GM12878 (cell line): ENCODE data around the gene WFDC12. TPM values are rescaled to one million over a fixed set of nuclear protein-coding genes. Genes with fewer than 3 reads are reported as not detected.

Experiments
- ATAC-seq: fragments of 200-7000 bp; cut with Tn5 transposase; 3 replicates; pipeline ENCODE4 v1.9.1; 2020; ENCODE audit warnings: mild to moderate bottlenecking, moderate library complexity
- Bru-seq: library from RNA; stranded (reverse); fragments of 400-500 nt; gene quantifications from one replicate; lab custom pipeline; 2021; lab: Mats Ljungman, UMichigan
- BruChase-seq, 2 experiments: library from RNA; stranded (reverse); fragments of 400-500 nt; gene quantifications; one replicate each; lab custom pipeline; 2021; lab: Mats Ljungman, UMichigan
- BruUV-seq: library from RNA; stranded (reverse); fragments of 400-500 nt; replicated peaks from 2 replicates; lab custom pipeline; 2021; lab: Mats Ljungman, UMichigan
- CTCF ChIA-PET: fragments of 300-600 bp; sonication (Branson Sonifier 250); formaldehyde crosslinking; extraction: SDS; loops from one replicate; lab custom pipeline; 2021; ENCODE audit warnings: inconsistent platforms; lab: Yijun Ruan, JAX
- POLR2A ChIA-PET: fragments of 350-600 bp; formaldehyde crosslinking; extraction: SDS; loops from one replicate; lab custom pipeline; 2021; ENCODE audit warnings: inconsistent platforms; lab: Charles Lee
- RAD21 ChIA-PET: fragments of 300-600 bp; sonication (Branson Sonifier 250); formaldehyde crosslinking; loops from one replicate; lab custom pipeline; 2023; ENCODE audit warnings: antibody characterized with exemption; ENCODE audit not compliant: unreplicated experiment; lab: Charles Lee
- SMC1A ChIA-PET: fragments of 300-600 bp; sonication (Branson Sonifier 250); formaldehyde crosslinking; loops from one replicate; lab custom pipeline; 2023; ENCODE audit not compliant: unreplicated experiment, uncharacterized antibody; lab: Charles Lee
- DNase-seq: peaks from one replicate; pipeline ENCODE4 v3.0.0-alpha.2; 2011; ENCODE audit warnings: low read depth, low spot score
- FAIRE-seq: peaks from 3 replicates; lab custom pipeline; 2011; peaks lifted over from hg19 to GRCh38; lab: Jason Lieb, UNC
- H2AFZ ChIP-seq: 2 replicates; pipeline ENCODE4 v1.6.0; 2011; ENCODE audit warnings: low read depth, low read length, control low read depth; ENCODE audit not compliant: control insufficient read depth
- H3K27ac ChIP-seq: 2 replicates; pipeline ENCODE4 v1.5.1; 2011; ENCODE audit warnings: control low read depth; ENCODE audit not compliant: control insufficient read depth, insufficient read depth
- H3K27me3 ChIP-seq, 2 experiments: replicated peaks in 1 of 2; 2 replicates each; pipeline versions ENCODE4 v1.6.0 to v1.6.1; 2011; ENCODE audit warnings: low read length in 1 of 2; ENCODE audit not compliant: control insufficient read depth in 2 of 2, insufficient read depth in 2 of 2
- H3K36me3 ChIP-seq, 2 experiments: 2 replicates each; pipeline ENCODE4 v1.5.1; 2011; ENCODE audit warnings: low read length in 1 of 2; ENCODE audit not compliant: control insufficient read depth in 2 of 2, insufficient read depth in 2 of 2
- H3K4me1 ChIP-seq: 2 replicates; pipeline ENCODE4 v1.6.1; 2011; ENCODE audit warnings: mild to moderate bottlenecking, low read length, moderate library complexity, mixed read lengths; ENCODE audit not compliant: control insufficient read depth, insufficient read depth
- H3K4me2 ChIP-seq: 2 replicates; pipeline ENCODE4 v1.6.0; 2011; ENCODE audit warnings: control low read depth; ENCODE audit not compliant: control insufficient read depth, insufficient read depth
- H3K4me3 ChIP-seq: fragments of 200-600 bp; sonication (generic); 2 replicates; pipeline ENCODE4 v1.5.1; 2016
- H3K79me2 ChIP-seq: 2 replicates; pipeline ENCODE4 v1.6.0; 2011; ENCODE audit warnings: low read length; ENCODE audit not compliant: control insufficient read depth, insufficient read depth
- H3K9ac ChIP-seq: 2 replicates; pipeline ENCODE4 v1.8.0; 2011; ENCODE audit warnings: low read length, control low read depth, mixed read lengths; ENCODE audit not compliant: control insufficient read depth, insufficient read depth
- H3K9me3 ChIP-seq: replicated peaks from 3 replicates; pipeline ENCODE4 v1.5.1; 2011; ENCODE audit warnings: mild to moderate bottlenecking, low read length; ENCODE audit not compliant: control insufficient read depth, insufficient read depth
- H4K20me1 ChIP-seq: 2 replicates; pipeline ENCODE4 v1.6.0; 2011; ENCODE audit not compliant: control insufficient read depth, insufficient read depth
- ATF7 ChIP-seq: fragments of 450-650 bp; IDR thresholded peaks from 2 replicates; pipeline ENCODE4 v1.6.1; 2016; ENCODE audit warnings: low read depth, mild to moderate bottlenecking
- BMI1 ChIP-seq: fragments of 450-650 bp; IDR thresholded peaks from 2 replicates; pipeline ENCODE4 v1.6.1; 2016; ENCODE audit warnings: mild to moderate bottlenecking, moderate library complexity, borderline replicate concordance
- EED ChIP-seq: sonication (generic); IDR thresholded peaks from 2 replicates; pipeline ENCODE4 v1.6.1; 2016; ENCODE audit warnings: antibody characterized with exemption, low read depth
- ETV6 ChIP-seq, 2 experiments: fragments of 450-650 bp in 1 of 2; IDR thresholded peaks in 1 of 2; conservative IDR thresholded peaks in 1 of 2; 2 replicates each; pipeline ENCODE4 v1.6.1; 2014; ENCODE audit warnings: antibody characterized with exemption in 1 of 2, borderline replicate concordance in 1 of 2, low read depth in 1 of 2, mild to moderate bottlenecking in 1 of 2, moderate library complexity in 1 of 2
- NBN ChIP-seq: fragments of 450-650 bp; IDR thresholded peaks from 2 replicates; pipeline ENCODE4 v1.6.1; 2016
- SMARCA5 ChIP-seq: fragments of 450-650 bp; IDR thresholded peaks from 2 replicates; pipeline ENCODE4 v1.6.1; 2017; ENCODE audit warnings: mild to moderate bottlenecking
- SREBF2 ChIP-seq: IDR thresholded peaks from 2 replicates; pipeline ENCODE4 v1.6.1; 2012; ENCODE audit warnings: mild to moderate bottlenecking, low read length
- WGBS: methylation state at CpG from one replicate; pipeline ENCODE4 v1.1.6; 2016; ENCODE audit warnings: low lambda C conversion rate; ENCODE audit not compliant: insufficient replicate concordance, insufficient coverage; ENCODE audit errors: missing lambda C conversion rate; 5-methylcytosine and 5-hydroxymethylcytosine counted together
- in situ Hi-C: fragments of 300-500 bp; cut with MboI; formaldehyde crosslinking; loops from 9 replicates; pipeline ENCODE4 v1.14.3; 2018; ENCODE audit warnings: mixed read lengths
- intact Hi-C: fragments of 100-400 bp; cut with micrococcal nuclease; formaldehyde crosslinking; loops from one replicate; pipeline ENCODE4 v1.14.2; 2022; ENCODE audit not compliant: unreplicated experiment
- long read RNA-seq, 2 experiments: library from polyadenylated mRNA; unstranded; transcript quantifications; one replicate each; pipeline ENCODE4 v2.0.0, GENCODE V29; 2019 to 2020
- polyA minus RNA-seq, 3 experiments: library from RNA; depleted of rRNA, polyadenylated mRNA; stranded (reverse); fragments of >200 nt; gene quantifications; 2 replicates each; pipeline ENCODE4 v1.2.3, GENCODE V29; 2011
- polyA plus RNA-seq, 11 experiments: library from polyadenylated mRNA; depleted of rRNA in 4 of 11; unstranded in 6 of 11; stranded (reverse) in 5 of 11; fragments of >200 nt; fragmentation: Nextera tagmentation in 4 of 11; fragmentation: Illumina TruSeq in 1 of 11; extraction: Ambion mirVana in 4 of 11; extraction: Trizol in 1 of 11; gene quantifications; 1 replicate in 1 of 11; 2 replicates in 10 of 11; pipeline versions ENCODE4 v1.2.1 to v1.2.3, GENCODE V29; 2011 to 2016; ENCODE audit warnings: inconsistent platforms in 2 of 11, missing spikeins in 2 of 11, low read depth in 1 of 11
- total RNA-seq, 4 experiments: library from RNA; depleted of rRNA in 3 of 4; stranded (reverse); fragments of >200 nt in 3 of 4; fragmentation: Illumina TruSeq in 1 of 4; extraction: Trizol in 1 of 4; gene quantifications; 2 replicates each; pipeline versions ENCODE4 v1.2.1 to v1.2.3, GENCODE V29; 2013 to 2021
- TF ChIP-seq, protein P1 (sequence below): fragments of 450-650 bp; formaldehyde crosslinking; IDR thresholded peaks from 2 replicates; pipeline ENCODE4 v1.4.0; 2020; ENCODE audit warnings: mild to moderate bottlenecking, moderate library complexity
- TF ChIP-seq, protein P2 (sequence below): IDR thresholded peaks from 2 replicates; pipeline ENCODE4 v1.6.1; 2012; ENCODE audit warnings: low read depth, low read length, improper control_type of control experiment
- TF ChIP-seq, protein P3 (sequence below): fragments of 450-650 bp; IDR thresholded peaks from 2 replicates; pipeline ENCODE4 v1.6.1; 2018; ENCODE audit warnings: mild to moderate bottlenecking, low read depth, moderate library complexity; ENCODE audit not compliant: partially characterized antibody
- TF ChIP-seq, protein P4 (sequence below): fragments of 450-650 bp; IDR thresholded peaks from 2 replicates; pipeline ENCODE4 v1.6.1; 2016; ENCODE audit warnings: mild to moderate bottlenecking

Gene WFDC12, protein sequence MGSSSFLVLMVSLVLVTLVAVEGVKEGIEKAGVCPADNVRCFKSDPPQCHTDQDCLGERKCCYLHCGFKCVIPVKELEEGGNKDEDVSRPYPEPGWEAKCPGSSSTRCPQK
- not detected in 2 replicates for total RNA-seq (2013; cell fraction: nucleolus; rRNA removed)
- not detected in 2 replicates for total RNA-seq (2014; rRNA removed)
- total RNA-seq (2014; rRNA removed; fragmentation: Illumina TruSeq; extraction: Trizol) = not detected in 2 replicates
- total RNA-seq (2021) = not detected in 2 replicates
- not detected for polyA plus RNA-seq (2011; ENCODE audit: low read depth)
- polyA plus RNA-seq (2011; rRNA removed) = not detected in 2 replicates
- not detected in 2 replicates for polyA plus RNA-seq (2011; cell fraction: cytosol; rRNA removed)
- polyA plus RNA-seq (2011; cell fraction: nucleus; rRNA removed) = not detected in 2 replicates
- polyA plus RNA-seq (2012) = not detected in 2 replicates
- not detected in 2 replicates for polyA plus RNA-seq (2014; fragmentation: Illumina TruSeq; extraction: Trizol)
- not detected for polyA plus RNA-seq (2014; fragmentation: Nextera tagmentation; extraction: Ambion mirVana)
- not detected in 2 replicates for polyA plus RNA-seq (2014; rRNA removed)
- polyA plus RNA-seq (2016; fragmentation: Nextera tagmentation; extraction: Ambion mirVana) = not detected
- not detected in 2 replicates for polyA minus RNA-seq (2011; rRNA and poly(A)+ RNA removed)
- not detected in 2 replicates for polyA minus RNA-seq (2011; cell fraction: cytosol; rRNA and poly(A)+ RNA removed)
- not detected in 2 replicates for polyA minus RNA-seq (2011; cell fraction: nucleus; rRNA and poly(A)+ RNA removed)
- Bru-seq, nascent RNA = percentile 24 among the genes with signal in this experiment
- not detected for BruChase-seq, experiment 1, labeled RNA remaining after a 6-hour chase
- BruChase-seq, experiment 2, labeled RNA remaining after a 2-hour chase = not detected
- long read RNA-seq, experiment 1 = 0 reads
- long read RNA-seq, experiment 2 = 0 reads

DNA sequence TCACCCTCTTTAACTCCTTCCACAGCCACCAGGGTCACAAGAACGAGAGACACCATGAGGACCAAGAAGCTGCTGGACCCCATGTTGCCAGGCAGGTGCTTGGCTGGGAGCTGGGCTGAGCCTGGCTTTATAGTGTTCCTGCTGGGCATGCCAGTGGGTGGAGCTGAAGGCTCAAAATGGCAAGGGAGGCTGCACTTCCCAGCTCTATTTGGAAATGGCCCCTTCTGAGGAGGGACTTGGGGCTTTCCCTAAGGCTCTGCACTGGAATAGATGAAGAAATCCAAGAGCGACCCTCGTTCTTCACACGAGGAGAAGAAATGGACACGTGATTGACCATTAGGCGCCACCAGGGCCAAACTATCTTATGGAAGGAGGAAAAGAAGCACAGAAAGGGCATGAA, at the start of gene WFDC12:
Gene WFDC12 (minus strand): TSS at position 101 of the 400 bp plus-strand sequence. CDS start 18 bp downstream, at position 83.
- intact Hi-C loops (no loop called here), in situ Hi-C loops (no loop called here)
- Histone ChIP-seq H3K4me1 (no peaks in the 10 kb centered on the region), H3K9me3 (no peaks in the 10 kb centered on the region), H4K20me1 (no peaks in the 10 kb centered on the region), H3K4me3 (no peak within 1 kb of the TSS), H3K4me2 (no peak within 1 kb of the TSS), H3K27me3 (no peaks in the 10 kb centered on the region; a peak in 2 of 4 replicates), H3K27ac (no peak within 1 kb of the TSS), H2AFZ (no peak within 1 kb of the TSS), H3K9ac (no peak within 1 kb of the TSS), H3K79me2 (no peaks in the 10 kb centered on the region), H3K36me3 (no peaks in the 10 kb centered on the region)
- ATAC-seq (no peak), FAIRE-seq (no peak), DNase-seq (no peak)
- CTCF ChIA-PET = interaction anchor here (1.2 to 1.9 kb wide), 3 partner anchors 166 to 169 kb away, joined by 3 to 4 read pairs (median 4); no protein-coding TSS in a partner anchor
- RAD21 ChIA-PET = no interaction called here
- BruUV-seq = no TSS peak
- 18% methylated on average over 6 of the region's 6 CpGs for WGBS
- TF ChIP-seq EED (no peak), ATF7 (no peak), ETV6 (conservative IDR thresholded peaks at IDR 0.05 in 1 of 2, IDR thresholded peaks at IDR 0.05 in 1 of 2; ENCODE audit: borderline replicate concordance in 1 of 2, low read depth in 1 of 2) (no peak), BMI1 (no peak), SMARCA5 (no peak), NBN (no peak), SREBF2 (no peak)
- TF ChIP-seq, protein P1, sequence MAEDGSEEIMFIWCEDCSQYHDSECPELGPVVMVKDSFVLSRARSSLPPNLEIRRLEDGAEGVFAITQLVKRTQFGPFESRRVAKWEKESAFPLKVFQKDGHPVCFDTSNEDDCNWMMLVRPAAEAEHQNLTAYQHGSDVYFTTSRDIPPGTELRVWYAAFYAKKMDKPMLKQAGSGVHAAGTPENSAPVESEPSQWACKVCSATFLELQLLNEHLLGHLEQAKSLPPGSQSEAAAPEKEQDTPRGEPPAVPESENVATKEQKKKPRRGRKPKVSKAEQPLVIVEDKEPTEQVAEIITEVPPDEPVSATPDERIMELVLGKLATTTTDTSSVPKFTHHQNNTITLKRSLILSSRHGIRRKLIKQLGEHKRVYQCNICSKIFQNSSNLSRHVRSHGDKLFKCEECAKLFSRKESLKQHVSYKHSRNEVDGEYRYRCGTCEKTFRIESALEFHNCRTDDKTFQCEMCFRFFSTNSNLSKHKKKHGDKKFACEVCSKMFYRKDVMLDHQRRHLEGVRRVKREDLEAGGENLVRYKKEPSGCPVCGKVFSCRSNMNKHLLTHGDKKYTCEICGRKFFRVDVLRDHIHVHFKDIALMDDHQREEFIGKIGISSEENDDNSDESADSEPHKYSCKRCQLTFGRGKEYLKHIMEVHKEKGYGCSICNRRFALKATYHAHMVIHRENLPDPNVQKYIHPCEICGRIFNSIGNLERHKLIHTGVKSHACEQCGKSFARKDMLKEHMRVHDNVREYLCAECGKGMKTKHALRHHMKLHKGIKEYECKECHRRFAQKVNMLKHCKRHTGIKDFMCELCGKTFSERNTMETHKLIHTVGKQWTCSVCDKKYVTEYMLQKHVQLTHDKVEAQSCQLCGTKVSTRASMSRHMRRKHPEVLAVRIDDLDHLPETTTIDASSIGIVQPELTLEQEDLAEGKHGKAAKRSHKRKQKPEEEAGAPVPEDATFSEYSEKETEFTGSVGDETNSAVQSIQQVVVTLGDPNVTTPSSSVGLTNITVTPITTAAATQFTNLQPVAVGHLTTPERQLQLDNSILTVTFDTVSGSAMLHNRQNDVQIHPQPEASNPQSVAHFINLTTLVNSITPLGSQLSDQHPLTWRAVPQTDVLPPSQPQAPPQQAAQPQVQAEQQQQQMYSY (CRISPR knock-in tag) = no peak
- TF ChIP-seq, protein P2, sequence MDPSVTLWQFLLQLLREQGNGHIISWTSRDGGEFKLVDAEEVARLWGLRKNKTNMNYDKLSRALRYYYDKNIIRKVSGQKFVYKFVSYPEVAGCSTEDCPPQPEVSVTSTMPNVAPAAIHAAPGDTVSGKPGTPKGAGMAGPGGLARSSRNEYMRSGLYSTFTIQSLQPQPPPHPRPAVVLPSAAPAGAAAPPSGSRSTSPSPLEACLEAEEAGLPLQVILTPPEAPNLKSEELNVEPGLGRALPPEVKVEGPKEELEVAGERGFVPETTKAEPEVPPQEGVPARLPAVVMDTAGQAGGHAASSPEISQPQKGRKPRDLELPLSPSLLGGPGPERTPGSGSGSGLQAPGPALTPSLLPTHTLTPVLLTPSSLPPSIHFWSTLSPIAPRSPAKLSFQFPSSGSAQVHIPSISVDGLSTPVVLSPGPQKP = no peak
- TF ChIP-seq, protein P3, sequence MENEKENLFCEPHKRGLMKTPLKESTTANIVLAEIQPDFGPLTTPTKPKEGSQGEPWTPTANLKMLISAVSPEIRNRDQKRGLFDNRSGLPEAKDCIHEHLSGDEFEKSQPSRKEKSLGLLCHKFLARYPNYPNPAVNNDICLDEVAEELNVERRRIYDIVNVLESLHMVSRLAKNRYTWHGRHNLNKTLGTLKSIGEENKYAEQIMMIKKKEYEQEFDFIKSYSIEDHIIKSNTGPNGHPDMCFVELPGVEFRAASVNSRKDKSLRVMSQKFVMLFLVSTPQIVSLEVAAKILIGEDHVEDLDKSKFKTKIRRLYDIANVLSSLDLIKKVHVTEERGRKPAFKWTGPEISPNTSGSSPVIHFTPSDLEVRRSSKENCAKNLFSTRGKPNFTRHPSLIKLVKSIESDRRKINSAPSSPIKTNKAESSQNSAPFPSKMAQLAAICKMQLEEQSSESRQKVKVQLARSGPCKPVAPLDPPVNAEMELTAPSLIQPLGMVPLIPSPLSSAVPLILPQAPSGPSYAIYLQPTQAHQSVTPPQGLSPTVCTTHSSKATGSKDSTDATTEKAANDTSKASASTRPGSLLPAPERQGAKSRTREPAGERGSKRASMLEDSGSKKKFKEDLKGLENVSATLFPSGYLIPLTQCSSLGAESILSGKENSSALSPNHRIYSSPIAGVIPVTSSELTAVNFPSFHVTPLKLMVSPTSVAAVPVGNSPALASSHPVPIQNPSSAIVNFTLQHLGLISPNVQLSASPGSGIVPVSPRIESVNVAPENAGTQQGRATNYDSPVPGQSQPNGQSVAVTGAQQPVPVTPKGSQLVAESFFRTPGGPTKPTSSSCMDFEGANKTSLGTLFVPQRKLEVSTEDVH = no peak
- TF ChIP-seq, protein P4, sequence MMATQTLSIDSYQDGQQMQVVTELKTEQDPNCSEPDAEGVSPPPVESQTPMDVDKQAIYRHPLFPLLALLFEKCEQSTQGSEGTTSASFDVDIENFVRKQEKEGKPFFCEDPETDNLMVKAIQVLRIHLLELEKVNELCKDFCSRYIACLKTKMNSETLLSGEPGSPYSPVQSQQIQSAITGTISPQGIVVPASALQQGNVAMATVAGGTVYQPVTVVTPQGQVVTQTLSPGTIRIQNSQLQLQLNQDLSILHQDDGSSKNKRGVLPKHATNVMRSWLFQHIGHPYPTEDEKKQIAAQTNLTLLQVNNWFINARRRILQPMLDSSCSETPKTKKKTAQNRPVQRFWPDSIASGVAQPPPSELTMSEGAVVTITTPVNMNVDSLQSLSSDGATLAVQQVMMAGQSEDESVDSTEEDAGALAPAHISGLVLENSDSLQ = no peak
- POLR2A ChIA-PET = interaction anchor here (0.6 kb wide), 1 partner anchor 527 kb away, joined by 3 read pairs; no protein-coding TSS in a partner anchor
- SMC1A ChIA-PET = no interaction called here
